Neural crest cell (in vitro differentiated cells): ENCODE measurements around the gene PPDPF. TPM values are rescaled to one million over a fixed set of nuclear protein-coding genes. Genes with fewer than 3 reads are reported as not detected.

Source experiments
- DNase-seq: peaks from one replicate; pipeline ENCODE4 v3.0.0; 2021; ENCODE audit warnings: low read depth, mixed read lengths, low spot score
- H3K27ac Mint-ChIP-seq: one replicate; pipeline ENCODE4 v1.8.0; 2021; ENCODE audit warnings: mild to moderate bottlenecking, mixed read lengths; ENCODE audit not compliant: unreplicated experiment
- H3K27me3 Mint-ChIP-seq: 2 replicates; pipeline ENCODE4 v1.8.0; 2021; ENCODE audit warnings: low read depth, mild to moderate bottlenecking, mixed read lengths
- H3K36me3 Mint-ChIP-seq: 2 replicates; pipeline ENCODE4 v1.8.0; 2021; ENCODE audit warnings: low read depth, mild to moderate bottlenecking, mixed read lengths
- H3K4me1 Mint-ChIP-seq: 2 replicates; pipeline ENCODE4 v1.8.0; 2021; ENCODE audit warnings: mixed read lengths
- H3K4me3 Mint-ChIP-seq: one replicate; pipeline ENCODE4 v1.8.0; 2021; ENCODE audit warnings: mild to moderate bottlenecking, mixed read lengths
- H3K9me3 Mint-ChIP-seq: 2 replicates; pipeline ENCODE4 v1.8.0; 2021; ENCODE audit warnings: mixed read lengths
- CTCF ChIP-seq: fragments of 200-600 bp; sonication (generic); conservative IDR thresholded peaks from 2 replicates; pipeline ENCODE4 v1.5.0; 2021; ENCODE audit warnings: antibody characterized with exemption, mild to moderate bottlenecking
- total RNA-seq: library from RNA; stranded (reverse); gene quantifications from 2 replicates; pipeline ENCODE4 v1.2.1, GENCODE V29; 2021

The PPDPF gene
- total RNA-seq, 1 donor from 2014 or later, result 201 TPM

GRCh38 chr20:63564036-63564810, 43.7 kb downstream of the PPDPF start:
- no peak overlapping the region for H3K4me3 Mint-ChIP-seq
- H3K27ac Mint-ChIP-seq, result no peak overlapping the region
- DNase-seq, result no peak
- H3K36me3 Mint-ChIP-seq, result peaks cover 3% of the 10 kb centered on the region
- no peaks in the 10 kb centered on the region for H3K4me1 Mint-ChIP-seq
- H3K9me3 Mint-ChIP-seq, result no peaks in the 10 kb centered on the region
- TF ChIP-seq CTCF, result no peak
- no peaks in the 10 kb centered on the region for H3K27me3 Mint-ChIP-seq

- H3K4me1 Mint-ChIP-seq, result no peaks in the 10 kb centered on the region
- H3K36me3 Mint-ChIP-seq, result peaks cover 3% of the 10 kb centered on the region
- no peaks in the 10 kb centered on the region for H3K9me3 Mint-ChIP-seq
- no peak overlapping the region for H3K27ac Mint-ChIP-seq
- H3K4me3 Mint-ChIP-seq, result no peak overlapping the region
- H3K27me3 Mint-ChIP-seq, result no peaks in the 10 kb centered on the region
- DNase-seq, result no peak
- no peak for TF ChIP-seq CTCF
Measured at GRCh38 chr20:63565021-63565698, 44.6 kb downstream of the PPDPF start.

- no peak overlapping the region for H3K27ac Mint-ChIP-seq
- H3K4me3 Mint-ChIP-seq, result no peak overlapping the region
- no peaks in the 10 kb centered on the region for H3K27me3 Mint-ChIP-seq
- no peak for TF ChIP-seq CTCF
- no peak for DNase-seq
- no peaks in the 10 kb centered on the region for H3K36me3 Mint-ChIP-seq
- no peaks in the 10 kb centered on the region for H3K4me1 Mint-ChIP-seq
- H3K9me3 Mint-ChIP-seq, result no peaks in the 10 kb centered on the region
Measured at GRCh38 chr20:63565699-63566335, 45.3 kb downstream of the PPDPF start.

GRCh38 chr20:63566395-63567135, 46.0 kb downstream of the PPDPF start:
- no peak overlapping the region for H3K27ac Mint-ChIP-seq
- H3K4me1 Mint-ChIP-seq, result no peaks in the 10 kb centered on the region
- H3K9me3 Mint-ChIP-seq, result no peaks in the 10 kb centered on the region
- no peaks in the 10 kb centered on the region for H3K36me3 Mint-ChIP-seq
- no peak for DNase-seq
- H3K4me3 Mint-ChIP-seq, result no peak overlapping the region
- no peaks in the 10 kb centered on the region for H3K27me3 Mint-ChIP-seq
- TF ChIP-seq CTCF, result no peak

GRCh38 chr20:63567136-63567385, 46.5 kb downstream of the PPDPF start:
- Mint-ChIP-seq H3K27ac (no peak overlapping the region), H3K4me1 (no peaks in the 10 kb centered on the region), H3K27me3 (no peaks in the 10 kb centered on the region), H3K4me3 (no peak overlapping the region), H3K9me3 (no peaks in the 10 kb centered on the region), H3K36me3 (no peaks in the 10 kb centered on the region)
- DNase-seq, result no peak
- TF ChIP-seq CTCF, result no peak
